SK-N-SH (cell line): ENCODE results near the gene WDR62. TPM values are rescaled to one million over a fixed set of nuclear protein-coding genes. Genes with fewer than 3 reads are reported as not detected.

Source experiments
- CTCF ChIA-PET: fragments of 300-600, 350-600 bp; formaldehyde crosslinking; extraction: SDS; loops from one replicate; lab custom pipeline; 2021; lab: Yijun Ruan, JAX
- POLR2A ChIA-PET: fragments of 350-600 bp; sonication (Branson Sonifier 250); formaldehyde crosslinking; extraction: SDS; loops from one replicate; lab custom pipeline; 2020; ENCODE audit warnings: antibody characterized with exemption, inconsistent platforms; lab: Yijun Ruan, JAX
- DNase-seq: peaks from one replicate; pipeline ENCODE4 v3.0.0; 2012
- H2AFZ ChIP-seq: fragments of 200-600 bp; sonication (generic); 2 replicates; pipeline ENCODE4 v1.8.1; 2016; ENCODE audit warnings: antibody characterized with exemption, mild to moderate bottlenecking, low read depth
- H3F3A ChIP-seq: fragments of 200-600 bp; sonication (generic); replicated peaks from 2 replicates; pipeline ENCODE3; 2016; ENCODE audit warnings: antibody characterized with exemption, mild to moderate bottlenecking; ENCODE audit not compliant: insufficient read depth
- H3K27ac ChIP-seq, 2 experiments: fragments of 200-500 bp in 1 of 2; fragments of 200-600 bp in 1 of 2; sonication (Bioruptor generic) in 1 of 2; sonication (generic), shearing (Covaris generic) in 1 of 2; 2 replicates each; pipeline versions ENCODE4 v1.5.1 to v1.6.1; 2014 to 2016; ENCODE audit warnings: low read depth in 2 of 2, inconsistent platforms in 1 of 2, low read length in 1 of 2, mild to moderate bottlenecking in 1 of 2, mixed read lengths in 1 of 2
- H3K27me3 ChIP-seq: fragments of 200-600 bp; sonication (generic), shearing (Covaris generic); 2 replicates; pipeline ENCODE4 v1.6.1; 2016; ENCODE audit warnings: mixed run types; ENCODE audit not compliant: insufficient read depth
- H3K36me3 ChIP-seq, 2 experiments: fragments of 200-500 bp in 1 of 2; fragments of 200-600 bp in 1 of 2; sonication (Bioruptor generic) in 1 of 2; sonication (generic) in 1 of 2; replicated peaks in 1 of 2; 2 replicates each; pipeline versions ENCODE3 to v1.5.1; 2014 to 2016; ENCODE audit warnings: low read length in 1 of 2, mild to moderate bottlenecking in 1 of 2; ENCODE audit not compliant: insufficient read depth in 2 of 2, control insufficient read depth in 1 of 2
- H3K4me1 ChIP-seq, 2 experiments: fragments of 200-500 bp in 1 of 2; fragments of 200-600 bp in 1 of 2; sonication (Bioruptor generic) in 1 of 2; sonication (generic), shearing (Covaris generic) in 1 of 2; 2 replicates each; pipeline versions ENCODE4 v1.5.1 to v1.6.1; 2014 to 2016; ENCODE audit warnings: low read depth in 1 of 2, low read length in 1 of 2, mixed run types in 1 of 2; ENCODE audit not compliant: insufficient read depth in 2 of 2, control insufficient read depth in 1 of 2
- H3K4me2 ChIP-seq: fragments of 200-600 bp; sonication (generic), shearing (Covaris generic); 2 replicates; pipeline ENCODE4 v1.6.1; 2017; ENCODE audit warnings: mixed run types
- H3K4me3 ChIP-seq, 2 experiments: fragments of 200-500 bp in 1 of 2; fragments of 200-600 bp in 1 of 2; sonication (Bioruptor generic) in 1 of 2; sonication (generic), shearing (Covaris generic) in 1 of 2; 2 replicates each; pipeline versions ENCODE4 v1.5.1 to v1.8.1; 2014 to 2016; ENCODE audit warnings: low read depth in 2 of 2, inconsistent platforms in 1 of 2, low read length in 1 of 2, mild to moderate bottlenecking in 1 of 2, mixed read lengths in 1 of 2, moderate library complexity in 1 of 2
- H3K79me2 ChIP-seq: fragments of 200-600 bp; sonication (generic); 2 replicates; pipeline ENCODE4 v1.8.1; 2017; ENCODE audit warnings: mild to moderate bottlenecking; ENCODE audit not compliant: insufficient read depth
- H3K9ac ChIP-seq: fragments of 200-600 bp; sonication (generic); 2 replicates; pipeline ENCODE4 v1.6.1; 2017; ENCODE audit warnings: mixed run types
- H3K9me2 ChIP-seq: fragments of 200-600 bp; sonication (generic); 2 replicates; pipeline ENCODE4 v1.6.1; 2017; ENCODE audit warnings: mixed run types
- H3K9me3 ChIP-seq: fragments of 200-600 bp; sonication (generic); 2 replicates; pipeline ENCODE4 v1.6.1; 2017; ENCODE audit warnings: mixed run types, mild to moderate bottlenecking, moderate library complexity
- H4K20me1 ChIP-seq: fragments of 200-600 bp; sonication (generic); 2 replicates; pipeline ENCODE4 v1.6.1; 2017; ENCODE audit warnings: mild to moderate bottlenecking, mixed run types; ENCODE audit not compliant: insufficient read depth
- CHD2 ChIP-seq: fragments of 150-350 bp; IDR thresholded peaks from 2 replicates; pipeline ENCODE4 v1.6.1; 2018; ENCODE audit warnings: low read length; ENCODE audit not compliant: partially characterized antibody
- ELF1 ChIP-seq: IDR thresholded peaks from 2 replicates; pipeline ENCODE4 v1.4.0; 2012
- FOXJ3 ChIP-seq: sonication (generic); formaldehyde crosslinking; IDR thresholded peaks from 2 replicates; pipeline ENCODE4 v1.5.1; 2020; ENCODE audit warnings: mild to moderate bottlenecking, missing genetic modification reagents
- FOXM1 ChIP-seq: IDR thresholded peaks from 2 replicates; pipeline ENCODE4 v1.4.0; 2012; ENCODE audit warnings: low read depth, mild to moderate bottlenecking
- GABPA ChIP-seq: IDR thresholded peaks from 2 replicates; pipeline ENCODE4 v1.4.0; 2012; ENCODE audit warnings: low read depth, mild to moderate bottlenecking
- JUND ChIP-seq: IDR thresholded peaks from 2 replicates; pipeline ENCODE4 v1.4.0; 2012
- MAX ChIP-seq: IDR thresholded peaks from 2 replicates; pipeline ENCODE4 v1.4.0; 2012; ENCODE audit warnings: low read depth
- MXI1 ChIP-seq: IDR thresholded peaks from 2 replicates; pipeline ENCODE4 v1.6.1; 2012; ENCODE audit warnings: mild to moderate bottlenecking, low read depth, low read length, improper control_type of control experiment
- NFIC ChIP-seq: IDR thresholded peaks from 2 replicates; pipeline ENCODE4 v1.4.0; 2012; ENCODE audit warnings: borderline replicate concordance
- RAD21 ChIP-seq: IDR thresholded peaks from 2 replicates; pipeline ENCODE4 v1.6.1; 2012; ENCODE audit warnings: mild to moderate bottlenecking, low read length
- RFX5 ChIP-seq: IDR thresholded peaks from 2 replicates; pipeline ENCODE4 v1.6.1; 2012; ENCODE audit warnings: mild to moderate bottlenecking, improper control_type of control experiment, low read length
- RXRA ChIP-seq: IDR thresholded peaks from 2 replicates; pipeline ENCODE4 v1.4.0; 2012; ENCODE audit warnings: low read depth, mild to moderate bottlenecking, borderline replicate concordance
- SIN3A ChIP-seq: IDR thresholded peaks from 2 replicates; pipeline ENCODE4 v1.6.1; 2012; ENCODE audit warnings: low read depth, mild to moderate bottlenecking, low read length, moderate library complexity, borderline replicate concordance
- SMC3 ChIP-seq: IDR thresholded peaks from 2 replicates; pipeline ENCODE4 v1.6.1; 2012; ENCODE audit warnings: low read depth, low read length, improper control_type of control experiment
- WGBS: methylation state at CpG from one replicate; pipeline ENCODE4 v1.1.6; 2017; ENCODE audit warnings: low lambda C conversion rate; 5-methylcytosine and 5-hydroxymethylcytosine counted together
- polyA plus RNA-seq, 3 experiments: library from polyadenylated mRNA; depleted of rRNA; stranded (reverse); fragments of >200 nt; gene quantifications; 2 replicates each; pipeline ENCODE4 v1.2.3, GENCODE V29; 2012
- TF ChIP-seq, protein P1 (sequence below): IDR thresholded peaks from 2 replicates; pipeline ENCODE4 v1.4.0; 2012; ENCODE audit warnings: low read depth, borderline replicate concordance
- TF ChIP-seq, protein P2 (sequence below): IDR thresholded peaks from 2 replicates; pipeline ENCODE4 v1.4.0; 2012; ENCODE audit warnings: low read depth, borderline replicate concordance

WDR62 gene
- polyA plus RNA-seq, 1 of the 3 experiments (the other 2 are of a cell fraction): 5.3 TPM

- TF ChIP-seq, protein P1, sequence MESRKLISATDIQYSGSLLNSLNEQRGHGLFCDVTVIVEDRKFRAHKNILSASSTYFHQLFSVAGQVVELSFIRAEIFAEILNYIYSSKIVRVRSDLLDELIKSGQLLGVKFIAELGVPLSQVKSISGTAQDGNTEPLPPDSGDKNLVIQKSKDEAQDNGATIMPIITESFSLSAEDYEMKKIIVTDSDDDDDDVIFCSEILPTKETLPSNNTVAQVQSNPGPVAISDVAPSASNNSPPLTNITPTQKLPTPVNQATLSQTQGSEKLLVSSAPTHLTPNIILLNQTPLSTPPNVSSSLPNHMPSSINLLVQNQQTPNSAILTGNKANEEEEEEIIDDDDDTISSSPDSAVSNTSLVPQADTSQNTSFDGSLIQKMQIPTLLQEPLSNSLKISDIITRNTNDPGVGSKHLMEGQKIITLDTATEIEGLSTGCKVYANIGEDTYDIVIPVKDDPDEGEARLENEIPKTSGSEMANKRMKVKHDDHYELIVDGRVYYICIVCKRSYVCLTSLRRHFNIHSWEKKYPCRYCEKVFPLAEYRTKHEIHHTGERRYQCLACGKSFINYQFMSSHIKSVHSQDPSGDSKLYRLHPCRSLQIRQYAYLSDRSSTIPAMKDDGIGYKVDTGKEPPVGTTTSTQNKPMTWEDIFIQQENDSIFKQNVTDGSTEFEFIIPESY: no peak
- TF ChIP-seq, protein P2, sequence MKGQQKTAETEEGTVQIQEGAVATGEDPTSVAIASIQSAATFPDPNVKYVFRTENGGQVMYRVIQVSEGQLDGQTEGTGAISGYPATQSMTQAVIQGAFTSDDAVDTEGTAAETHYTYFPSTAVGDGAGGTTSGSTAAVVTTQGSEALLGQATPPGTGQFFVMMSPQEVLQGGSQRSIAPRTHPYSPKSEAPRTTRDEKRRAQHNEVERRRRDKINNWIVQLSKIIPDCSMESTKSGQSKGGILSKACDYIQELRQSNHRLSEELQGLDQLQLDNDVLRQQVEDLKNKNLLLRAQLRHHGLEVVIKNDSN: no peak
- TF ChIP-seq ELF1 (no peak), MXI1 (no peak), GABPA (no peak), RXRA (no peak), MAX (no peak)
- TF ChIP-seq, all 33 proteins: peak for 0
Observed at GRCh38 chr19:36049080-36049698, 5.5 kb upstream of the WDR62 start (continued).

- Histone ChIP-seq H3K36me3 (no peaks in the 10 kb centered on the region), H3K27ac (no peak overlapping the region), H3K9ac (no peak overlapping the region), H3K9me3 (no peaks in the 10 kb centered on the region), H2AFZ (no peak overlapping the region), H3K79me2 (peaks cover 11% of the 10 kb centered on the region), H3K4me2 (no peak overlapping the region), H4K20me1 (no peaks in the 10 kb centered on the region; the same call in 1 of the 2 replicates), H3K9me2 (no peaks in the 10 kb centered on the region), H3K4me3 (no peak overlapping the region), H3K27me3 (no peaks in the 10 kb centered on the region), H3K4me1 (peaks cover 3 to 4% of the 10 kb centered on the region in 2 experiments; a peak in 2 of 4 replicates), H3F3A (peaks cover 15% of the 10 kb centered on the region)
- CTCF ChIA-PET: interaction anchor here (0.8 kb wide), 1 partner anchor 44 kb away, joined by 3 read pairs; no protein-coding TSS in a partner anchor
- no peak for DNase-seq
- WGBS: 76% methylated on average over 3 of the region's 3 CpGs
- TF ChIP-seq SMC3 (peak; percentile 16; the same call in 1 of the 2 replicates), FOXJ3 (no peak), SIN3A (no peak), ELF1 (no peak), RAD21 (peak; percentile 22; the same call in 1 of the 2 replicates), CHD2 (no peak), RFX5 (no peak), NFIC (no peak), JUND (no peak), FOXM1 (no peak)
- TF ChIP-seq, protein P1: no peak
- POLR2A ChIA-PET: no interaction called here
Observed at GRCh38 chr19:36051236-36051635, 3.5 kb upstream of the WDR62 start.
